ENCODE data around the gene ITFG1. TPM values are rescaled to one million over a fixed set of nuclear protein-coding genes. Genes with fewer than 3 reads are reported as not detected.

The ITFG1 gene
- total RNA-seq, 1 experiment from 2014 or later = 20.0 TPM

- intact Hi-C loops (cut with micrococcal nuclease) = no loop called here
- Histone ChIP-seq H3K4me2 (ENCODE audit: low read length) (no peak overlapping the region), H3K4me3 (ENCODE audit: low read length) (no peak overlapping the region), H4K20me1 (ENCODE audit: low read length) (no peaks in the 10 kb centered on the region), H2AFZ (ENCODE audit: low read length) (no peak overlapping the region), H3K9me3 (ENCODE audit: low read length) (no peaks in the 10 kb centered on the region), H3K36me3 (ENCODE audit: low read depth, low read length) (no peaks in the 10 kb centered on the region; the same call in 1 of the 2 replicates), H3K4me1 (ENCODE audit: insufficient read depth, low read length) (peaks cover 18% of the 10 kb centered on the region), H3K79me2 (ENCODE audit: low read length) (peaks cover 19% of the 10 kb centered on the region), H3K9ac (ENCODE audit: low read length) (no peak overlapping the region), H3F3A (ENCODE audit: low read length, unreplicated experiment) (no peaks in the 10 kb centered on the region), H3K27me3 (ENCODE audit: low read length) (no peaks in the 10 kb centered on the region), H3K27ac (ENCODE audit: low read length) (no peak overlapping the region), H3K9me2 (replicated peaks; ENCODE audit: low read length) (no peaks in the 10 kb centered on the region)
- DNase-seq = no peak
- no peak for ATAC-seq
- BruUV-seq (replicated peaks) = no TSS peak
- POLR2A ChIA-PET (ENCODE audit: unreplicated experiment) = no interaction called here
- TF ChIP-seq CTCF (conservative IDR thresholded peaks at IDR 0.05; ENCODE audit: low read depth, low read length) (no peak), EZH2 (IDR thresholded peaks at IDR 0.05; ENCODE audit: low read length, unreplicated experiment) (no peak), EZH2phosphoT487 (IDR thresholded peaks at IDR 0.05; ENCODE audit: borderline replicate concordance, low read length) (no peak)
- CTCF ChIA-PET = no interaction called here
Observed at GRCh38 chr16:47481698-47482374, 21.0 kb upstream of the ITFG1 start.

GRCh38 chr16:47480410-47480809, 19.5 kb upstream of the ITFG1 start:
- intact Hi-C loops (cut with micrococcal nuclease) = no loop called here
- Histone ChIP-seq H3F3A (ENCODE audit: low read length, unreplicated experiment) (no peaks in the 10 kb centered on the region), H3K79me2 (ENCODE audit: low read length) (peaks cover 16% of the 10 kb centered on the region; the same call in 1 of the 2 replicates), H2AFZ (ENCODE audit: low read length) (no peak overlapping the region), H4K20me1 (ENCODE audit: low read length) (no peaks in the 10 kb centered on the region), H3K4me3 (ENCODE audit: low read length) (no peak overlapping the region), H3K36me3 (ENCODE audit: low read depth, low read length) (no peaks in the 10 kb centered on the region; the same call in 1 of the 2 replicates), H3K4me2 (ENCODE audit: low read length) (no peak overlapping the region), H3K9me2 (replicated peaks; ENCODE audit: low read length) (no peaks in the 10 kb centered on the region), H3K9me3 (ENCODE audit: low read length) (no peaks in the 10 kb centered on the region), H3K27ac (ENCODE audit: low read length) (no peak overlapping the region), H3K9ac (ENCODE audit: low read length) (no peak overlapping the region), H3K4me1 (ENCODE audit: insufficient read depth, low read length) (peaks cover 16% of the 10 kb centered on the region), H3K27me3 (ENCODE audit: low read length) (no peaks in the 10 kb centered on the region)
- TF ChIP-seq EZH2phosphoT487 (IDR thresholded peaks at IDR 0.05; ENCODE audit: borderline replicate concordance, low read length) = no peak
- no peak for TF ChIP-seq CTCF (conservative IDR thresholded peaks at IDR 0.05; ENCODE audit: low read depth, low read length)
- TF ChIP-seq EZH2 (IDR thresholded peaks at IDR 0.05; ENCODE audit: low read length, unreplicated experiment) = no peak
- no TSS peak for BruUV-seq (replicated peaks)
- ATAC-seq (no peak), DNase-seq (no peak)
- CTCF ChIA-PET = no interaction called here
- POLR2A ChIA-PET (ENCODE audit: unreplicated experiment) = no interaction called here

GRCh38 chr16:47477679-47478078, 16.8 kb upstream of the ITFG1 start:
- Histone ChIP-seq H3K27ac (ENCODE audit: low read length) (peak overlapping the region; percentile 38; the same call in 1 of the 2 replicates), H3K27me3 (ENCODE audit: low read length) (no peaks in the 10 kb centered on the region), H3K4me1 (ENCODE audit: insufficient read depth, low read length) (peaks cover 16% of the 10 kb centered on the region), H3K9me2 (replicated peaks; ENCODE audit: low read length) (no peaks in the 10 kb centered on the region), H4K20me1 (ENCODE audit: low read length) (no peaks in the 10 kb centered on the region), H3K4me3 (ENCODE audit: low read length) (no peak overlapping the region), H3K9me3 (ENCODE audit: low read length) (no peaks in the 10 kb centered on the region), H2AFZ (ENCODE audit: low read length) (no peak overlapping the region), H3K79me2 (ENCODE audit: low read length) (peaks cover 21% of the 10 kb centered on the region; the same call in 1 of the 2 replicates), H3K36me3 (ENCODE audit: low read depth, low read length) (no peaks in the 10 kb centered on the region; the same call in 1 of the 2 replicates), H3K9ac (ENCODE audit: low read length) (no peak overlapping the region), H3K4me2 (ENCODE audit: low read length) (peak overlapping the region; percentile 38), H3F3A (ENCODE audit: low read length, unreplicated experiment) (no peaks in the 10 kb centered on the region)
- BruUV-seq (replicated peaks) = no TSS peak
- POLR2A ChIA-PET (ENCODE audit: unreplicated experiment) = interaction anchor here (0.7 kb wide), 1 partner anchor 202 kb away, joined by 4 read pairs; no protein-coding TSS in a partner anchor
- CTCF ChIA-PET = no interaction called here
- DNase-seq = peak; percentile 61
- TF ChIP-seq EZH2 (IDR thresholded peaks at IDR 0.05; ENCODE audit: low read length, unreplicated experiment) (no peak), CTCF (conservative IDR thresholded peaks at IDR 0.05; ENCODE audit: low read depth, low read length) (no peak), EZH2phosphoT487 (IDR thresholded peaks at IDR 0.05; ENCODE audit: borderline replicate concordance, low read length) (no peak)
- ATAC-seq = peak; percentile 81
- intact Hi-C loops (cut with micrococcal nuclease) = loop anchor here (1.0 kb wide), 1 partner anchor 9 kb away; no protein-coding TSS in a partner anchor

All from PC-3 (cell line).